Measurements from ENCODE around the gene DUOXA2.

DNA sequence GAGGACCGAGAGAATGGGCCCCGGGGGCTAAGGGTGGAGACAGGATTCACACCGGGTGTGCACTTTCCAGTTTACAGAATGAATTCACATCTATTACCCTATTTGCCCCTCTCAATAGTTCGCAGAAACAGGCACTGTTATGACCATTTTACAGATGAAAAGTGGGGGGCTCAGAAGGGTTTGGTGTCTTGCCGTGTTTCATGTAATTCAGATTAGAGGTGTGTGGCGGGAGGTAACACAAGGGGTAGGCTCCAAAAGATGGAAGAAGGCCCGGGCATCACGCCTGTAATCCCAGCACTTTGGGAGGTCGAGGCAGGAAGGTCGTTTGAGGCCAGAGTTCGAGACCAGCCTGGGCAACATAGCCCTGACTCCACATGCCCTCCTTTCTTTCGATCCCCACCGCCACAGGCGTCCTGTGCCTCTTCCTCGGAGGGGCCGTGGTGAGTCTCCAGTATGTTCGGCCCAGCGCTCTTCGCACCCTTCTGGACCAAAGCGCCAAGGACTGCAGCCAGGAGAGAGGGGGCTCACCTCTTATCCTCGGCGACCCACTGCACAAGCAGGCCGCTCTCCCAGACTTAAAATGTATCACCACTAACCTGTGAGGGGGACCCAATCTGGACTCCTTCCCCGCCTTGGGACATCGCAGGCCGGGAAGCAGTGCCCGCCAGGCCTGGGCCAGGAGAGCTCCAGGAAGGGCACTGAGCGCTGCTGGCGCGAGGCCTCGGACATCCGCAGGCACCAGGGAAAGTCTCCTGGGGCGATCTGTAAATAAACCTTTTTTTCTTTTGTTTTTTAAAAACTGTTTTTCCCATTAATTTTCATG lies 3.4 kb downstream of the DUOXA2 start:
- TF ChIP-seq POLR2AphosphoS5 (IDR thresholded peaks at IDR 0.05; ENCODE audit: borderline replicate concordance, low read depth, low read length) = no peak
- TF ChIP-seq EZH2 (IDR thresholded peaks at IDR 0.05) = no peak
- no peak for TF ChIP-seq FOXP2 (optimal IDR thresholded peaks at IDR 0.05; ENCODE audit: control extremely low read depth, extremely low read length, insufficient read depth)
